Brain pericyte (primary cell): ENCODE measurements around the gene TNC.

Experiments
- DNase-seq: peaks from one replicate; pipeline ENCODE4 v3.0.0-alpha.2; 2012; ENCODE audit warnings: low read depth, low spot score

The TNC gene

GRCh38 chr9:115050002-115050490 lies 67.9 kb downstream of the TNC start:
- DNase-seq = no peak

- no peak for DNase-seq
Measured at GRCh38 chr9:115046824-115047223, 71.1 kb downstream of the TNC start.

GRCh38 chr9:115046199-115046598 lies 71.8 kb downstream of the TNC start:
- no peak for DNase-seq

GRCh38 chr9:115043632-115044031 lies 74.3 kb downstream of the TNC start:
- no peak for DNase-seq

- DNase-seq = no peak
Measured at GRCh38 chr9:115042781-115043509, 75.0 kb downstream of the TNC start.

- DNase-seq = no peak
Measured at GRCh38 chr9:115039516-115040120, 78.3 kb downstream of the TNC start.

- DNase-seq = no peak
Measured at GRCh38 chr9:115038178-115038577, 79.8 kb downstream of the TNC start.

- no peak for DNase-seq
Measured at GRCh38 chr9:115036691-115037090, 81.3 kb downstream of the TNC start.

GRCh38 chr9:115035841-115036612 lies 81.9 kb downstream of the TNC start:
- no peak for DNase-seq

- no peak for DNase-seq
Measured at GRCh38 chr9:115034801-115035200, 83.2 kb downstream of the TNC start.

GRCh38 chr9:115033800-115034199 lies 84.2 kb downstream of the TNC start:
- DNase-seq = no peak

- DNase-seq = no peak
Measured at GRCh38 chr9:115032296-115032695, 85.7 kb downstream of the TNC start.

- DNase-seq = no peak
Measured at GRCh38 chr9:115030006-115030405, 88.0 kb downstream of the TNC start.

- no peak for DNase-seq
Measured at GRCh38 chr9:115025721-115026120, 92.2 kb downstream of the TNC start.

- DNase-seq = no peak
Measured at GRCh38 chr9:115024925-115025535, 92.9 kb downstream of the TNC start.

GRCh38 chr9:115022760-115023434 lies 95.1 kb downstream of the TNC start:
- no peak for DNase-seq

GRCh38 chr9:115018547-115019435 lies 99.2 kb downstream of the TNC start:
- no peak for DNase-seq

GRCh38 chr9:115016344-115016743 lies 101.6 kb downstream of the TNC start:
- DNase-seq = no peak

- DNase-seq = no peak
Measured at GRCh38 chr9:115015018-115015635, 102.8 kb downstream of the TNC start.

- no peak for DNase-seq
Measured at GRCh38 chr9:115014438-115014837, 103.5 kb downstream of the TNC start.
